PC-9 (cell line): ENCODE data around the gene NCF4. TPM values are rescaled to one million over a fixed set of nuclear protein-coding genes. Genes with fewer than 3 reads are reported as not detected.

Source experiments
- BruUV-seq: library from RNA; stranded (reverse); fragments of 400-500 nt; replicated peaks from 2 replicates; lab custom pipeline; 2021; lab: Mats Ljungman, UMichigan
- CTCF ChIA-PET: fragments of 300-600 bp; sonication (Branson Sonifier 250); formaldehyde crosslinking; loops from one replicate; lab custom pipeline; 2022; ENCODE audit warnings: antibody characterized with exemption; lab: Charles Lee
- POLR2A ChIA-PET: fragments of 300-600 bp; sonication (Branson Sonifier 250); formaldehyde crosslinking; loops from one replicate; lab custom pipeline; 2022; ENCODE audit warnings: antibody characterized with exemption; ENCODE audit not compliant: unreplicated experiment; lab: Charles Lee
- DNase-seq, 2 experiments: peaks; one replicate each; pipeline versions ENCODE4 v3.0.0 to v3.0.0-alpha.2; 2015 to 2022; ENCODE audit warnings: mixed read lengths in 1 of 2
- H2AFZ ChIP-seq: fragments of 200-600 bp; sonication (generic); 2 replicates; pipeline ENCODE4 v1.8.1; 2017; ENCODE audit warnings: antibody characterized with exemption
- H3F3A ChIP-seq: fragments of 200-600 bp; sonication (generic); 2 replicates; pipeline ENCODE4 v1.8.1; 2017; ENCODE audit warnings: antibody characterized with exemption, mild to moderate bottlenecking, low read depth; ENCODE audit not compliant: insufficient read depth
- H3K27ac ChIP-seq: fragments of 200-600 bp; sonication (generic); 2 replicates; pipeline ENCODE4 v1.6.1; 2016; ENCODE audit warnings: mixed run types
- H3K27me3 ChIP-seq: fragments of 200-600 bp; sonication (generic); 2 replicates; pipeline ENCODE4 v1.6.1; 2016; ENCODE audit warnings: low read depth, mixed run types; ENCODE audit not compliant: insufficient read depth
- H3K36me3 ChIP-seq: fragments of 200-600 bp; sonication (generic); 2 replicates; pipeline ENCODE4 v1.6.1; 2016; ENCODE audit warnings: low read depth, mixed run types
- H3K4me1 ChIP-seq: fragments of 200-600 bp; sonication (generic); replicated peaks from 2 replicates; pipeline ENCODE4 v1.6.1; 2016; ENCODE audit warnings: mixed run types; ENCODE audit not compliant: insufficient read depth
- H3K4me2 ChIP-seq: fragments of 200-600 bp; sonication (generic); 2 replicates; pipeline ENCODE4 v1.6.1; 2017; ENCODE audit warnings: mixed run types
- H3K4me3 ChIP-seq: fragments of 200-600 bp; sonication (generic); 2 replicates; pipeline ENCODE4 v1.6.1; 2016; ENCODE audit warnings: mixed run types
- H3K79me2 ChIP-seq: fragments of 200-600 bp; sonication (generic); 2 replicates; pipeline ENCODE4 v1.6.1; 2017; ENCODE audit warnings: low read depth, mixed run types
- H3K9me2 ChIP-seq: fragments of 200-600 bp; sonication (generic); 2 replicates; pipeline ENCODE4 v1.8.1; 2017; ENCODE audit warnings: mild to moderate bottlenecking; ENCODE audit not compliant: insufficient read depth
- H3K9me3 ChIP-seq: fragments of 200-600 bp; sonication (generic); 2 replicates; pipeline ENCODE4 v1.8.1; 2016; ENCODE audit warnings: low read depth; ENCODE audit not compliant: insufficient read depth
- H4K20me1 ChIP-seq: fragments of 200-600 bp; sonication (generic); 2 replicates; pipeline ENCODE4 v1.8.1; 2017; ENCODE audit not compliant: insufficient read depth
- EZH2 ChIP-seq: fragments of 200-600 bp; sonication (generic); IDR thresholded peaks from 2 replicates; pipeline ENCODE4 v1.8.0; 2017; ENCODE audit warnings: antibody characterized with exemption, low read depth
- intact Hi-C: fragments of 100-400 bp; cut with micrococcal nuclease; formaldehyde crosslinking; loops from one replicate; pipeline ENCODE4 v1.10.0; 2022; ENCODE audit not compliant: unreplicated experiment
- total RNA-seq: library from RNA; stranded (reverse); gene quantifications from 2 replicates; pipeline ENCODE4 v1.2.3, GENCODE V29; 2021
- TF ChIP-seq, protein P1 (sequence below): fragments of 200-600 bp; sonication (generic); conservative IDR thresholded peaks from 2 replicates; pipeline ENCODE4 v1.6.1; 2017; ENCODE audit warnings: mixed run types, antibody characterized with exemption, mild to moderate bottlenecking, moderate library complexity

Gene NCF4
- total RNA-seq, 1 experiment from 2014 or later: 3.9 TPM

- H3F3A ChIP-seq: no peaks in the 10 kb centered on the region
Measured at GRCh38 chr22:36897611-36898010, 36.8 kb downstream of the NCF4 start.

DNA sequence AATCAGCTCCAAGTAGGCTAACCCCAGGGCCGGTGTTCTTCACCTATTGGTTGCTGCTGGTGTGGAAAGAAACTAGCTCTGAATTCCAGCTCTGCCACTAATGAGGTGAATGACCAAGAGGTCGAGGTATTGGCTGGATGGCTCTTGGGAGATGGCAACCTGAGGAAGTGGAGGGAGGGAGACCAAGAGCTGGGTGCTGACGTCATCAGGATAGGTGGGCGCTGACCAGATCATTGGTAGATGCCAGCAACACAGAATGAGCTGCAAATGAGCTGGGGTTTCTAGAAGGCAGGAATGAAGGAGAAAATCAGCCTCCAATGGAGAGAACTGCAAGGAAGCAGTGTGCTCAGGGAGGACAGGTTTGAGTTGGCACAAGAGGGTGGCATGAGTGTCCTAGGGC, 37.9 kb downstream of the NCF4 start:
- Histone ChIP-seq H3K36me3 (no peaks in the 10 kb centered on the region), H3K27ac (no peak overlapping the region), H3K79me2 (no peaks in the 10 kb centered on the region), H3K4me2 (no peak overlapping the region), H3F3A (no peaks in the 10 kb centered on the region), H2AFZ (no peak overlapping the region), H3K4me3 (no peak overlapping the region), H3K27me3 (no peaks in the 10 kb centered on the region; the same call in 1 of the 2 replicates), H3K4me1 (peaks cover 2% of the 10 kb centered on the region), H3K9me2 (no peaks in the 10 kb centered on the region), H4K20me1 (no peaks in the 10 kb centered on the region), H3K9me3 (0 out of 2 replicates have a peak, but pooled peaks cover 10% of the 10 kb centered on the region)
- CTCF ChIA-PET: no interaction called here
- no TSS peak for BruUV-seq
- no peak for TF ChIP-seq EZH2
- TF ChIP-seq, protein P1, sequence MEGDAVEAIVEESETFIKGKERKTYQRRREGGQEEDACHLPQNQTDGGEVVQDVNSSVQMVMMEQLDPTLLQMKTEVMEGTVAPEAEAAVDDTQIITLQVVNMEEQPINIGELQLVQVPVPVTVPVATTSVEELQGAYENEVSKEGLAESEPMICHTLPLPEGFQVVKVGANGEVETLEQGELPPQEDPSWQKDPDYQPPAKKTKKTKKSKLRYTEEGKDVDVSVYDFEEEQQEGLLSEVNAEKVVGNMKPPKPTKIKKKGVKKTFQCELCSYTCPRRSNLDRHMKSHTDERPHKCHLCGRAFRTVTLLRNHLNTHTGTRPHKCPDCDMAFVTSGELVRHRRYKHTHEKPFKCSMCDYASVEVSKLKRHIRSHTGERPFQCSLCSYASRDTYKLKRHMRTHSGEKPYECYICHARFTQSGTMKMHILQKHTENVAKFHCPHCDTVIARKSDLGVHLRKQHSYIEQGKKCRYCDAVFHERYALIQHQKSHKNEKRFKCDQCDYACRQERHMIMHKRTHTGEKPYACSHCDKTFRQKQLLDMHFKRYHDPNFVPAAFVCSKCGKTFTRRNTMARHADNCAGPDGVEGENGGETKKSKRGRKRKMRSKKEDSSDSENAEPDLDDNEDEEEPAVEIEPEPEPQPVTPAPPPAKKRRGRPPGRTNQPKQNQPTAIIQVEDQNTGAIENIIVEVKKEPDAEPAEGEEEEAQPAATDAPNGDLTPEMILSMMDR: no peak
- intact Hi-C loops: no loop called here
- no peak for DNase-seq
- POLR2A ChIA-PET: no interaction called here

More at GRCh38 chr22:36897611-36898010, 36.8 kb downstream of the NCF4 start:
- H3K36me3 ChIP-seq: no peaks in the 10 kb centered on the region
- H4K20me1 ChIP-seq: no peaks in the 10 kb centered on the region
- POLR2A ChIA-PET: no interaction called here
- 0 out of 2 replicates have a peak, but pooled peaks cover 10% of the 10 kb centered on the region for H3K9me3 ChIP-seq
- no peak for DNase-seq
- CTCF ChIA-PET: no interaction called here
- peaks cover 13% of the 10 kb centered on the region for H3K4me1 ChIP-seq
- intact Hi-C loops: no loop called here
- H3K4me3 ChIP-seq: no peak overlapping the region
- no peak overlapping the region for H2AFZ ChIP-seq
- no peak overlapping the region for H3K27ac ChIP-seq
- no peak overlapping the region for H3K4me2 ChIP-seq
- no peaks in the 10 kb centered on the region for H3K79me2 ChIP-seq
- no TSS peak for BruUV-seq
- no peaks in the 10 kb centered on the region for H3K9me2 ChIP-seq
- TF ChIP-seq, protein P1: no peak
- TF ChIP-seq EZH2: no peak
- H3K27me3 ChIP-seq: no peaks in the 10 kb centered on the region; the same call in 1 of the 2 replicates

DNA sequence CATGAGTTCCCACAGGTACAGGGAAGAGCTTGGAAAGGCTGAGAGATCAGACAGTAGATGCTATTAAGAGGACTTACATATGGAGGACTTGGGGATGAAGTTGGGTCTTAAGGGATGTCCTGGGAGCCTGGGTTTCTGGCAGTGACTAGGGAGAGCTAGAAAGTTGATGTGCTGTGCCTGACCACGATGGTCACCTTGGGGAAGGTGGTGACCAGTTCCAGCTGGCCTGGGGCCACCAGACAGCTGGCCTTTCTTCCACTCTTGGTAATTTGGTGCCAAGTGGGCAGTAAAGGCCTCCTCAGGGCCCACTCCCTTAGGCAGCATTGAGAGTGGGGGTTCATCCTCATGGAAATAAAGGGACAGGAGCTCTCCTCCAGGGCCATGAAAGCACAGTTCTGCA, 38.7 kb downstream of the NCF4 start:
- no peak overlapping the region for H3K4me2 ChIP-seq
- H3K27ac ChIP-seq: no peak overlapping the region
- 0 out of 2 replicates have a peak, but pooled peaks cover 10% of the 10 kb centered on the region for H3K9me3 ChIP-seq
- DNase-seq: no peak
- BruUV-seq: no TSS peak
- no peaks in the 10 kb centered on the region for H4K20me1 ChIP-seq
- H3F3A ChIP-seq: no peaks in the 10 kb centered on the region
- ChIA-PET POLR2A (no interaction called here), CTCF (no interaction called here)
- H3K36me3 ChIP-seq: no peaks in the 10 kb centered on the region
- H3K9me2 ChIP-seq: no peaks in the 10 kb centered on the region
- H3K79me2 ChIP-seq: no peaks in the 10 kb centered on the region
- H3K4me3 ChIP-seq: no peak overlapping the region
- H3K27me3 ChIP-seq: no peaks in the 10 kb centered on the region; the same call in 1 of the 2 replicates
- no peak overlapping the region for H2AFZ ChIP-seq
- intact Hi-C loops: no loop called here
- H3K4me1 ChIP-seq: no peaks in the 10 kb centered on the region
- TF ChIP-seq, protein P1: no peak
- no peak for TF ChIP-seq EZH2
